ENCODE data around the gene MAD1L1.

MAD1L1 gene

DNA sequence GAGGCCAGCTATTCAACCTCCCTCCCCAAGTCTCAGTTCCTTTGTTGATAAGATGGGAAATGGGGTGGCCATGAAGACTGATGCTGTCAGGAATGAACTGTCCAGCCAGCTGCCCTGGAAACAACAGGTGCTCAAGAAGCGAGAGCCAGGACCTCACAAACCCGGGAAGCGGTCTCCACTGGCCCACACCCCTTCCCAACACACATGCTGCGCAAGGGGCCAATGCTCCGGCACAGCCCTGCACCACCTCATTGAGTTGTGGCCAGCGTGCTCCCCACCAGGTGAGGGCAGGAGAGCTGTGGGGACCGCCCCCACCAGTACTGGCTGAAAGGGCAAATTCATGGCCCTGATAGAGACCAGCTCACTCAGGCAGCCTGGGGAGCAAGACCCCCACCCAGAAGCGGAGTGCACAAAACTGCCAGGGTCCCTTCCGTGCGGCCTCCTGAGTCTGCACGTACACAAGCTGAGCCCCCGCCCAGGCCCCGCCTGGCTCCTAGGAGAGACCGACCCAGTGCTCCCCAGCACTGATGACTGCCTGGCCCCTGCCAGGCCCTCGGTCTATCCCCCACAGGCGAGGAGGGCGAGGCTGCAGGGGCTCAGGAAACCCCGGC is 216.6 kb downstream of the MAD1L1 start:
- DNase-seq (ENCODE audit: low spot score in 2 of 2): no peak
- no peaks in the 10 kb centered on the region for H3K4me1 ChIP-seq
- no peaks in the 10 kb centered on the region for H3K27me3 ChIP-seq (ENCODE audit: low read depth)
- no peaks in the 10 kb centered on the region for H3K9me3 ChIP-seq
- 0 out of 2 replicates have a peak, but pooled peaks cover 3% of the 10 kb centered on the region for H3K36me3 ChIP-seq (replicated peaks)
- H3K4me3 ChIP-seq: no peak overlapping the region
- in situ Hi-C loops (cut with MboI; ENCODE audit: low sequenced_read_pairs): no loop called here

GRCh38 chr7:2015251-2015871 is 217.4 kb downstream of the MAD1L1 start:
- Histone ChIP-seq H3K4me1 (no peaks in the 10 kb centered on the region), H3K36me3 (replicated peaks) (0 out of 2 replicates have a peak, but pooled peaks cover 3% of the 10 kb centered on the region), H3K4me3 (no peak overlapping the region), H3K27me3 (ENCODE audit: low read depth) (no peaks in the 10 kb centered on the region), H3K9me3 (no peaks in the 10 kb centered on the region)
- in situ Hi-C loops (cut with MboI; ENCODE audit: low sequenced_read_pairs): no loop called here
- no peak for DNase-seq (ENCODE audit: low spot score in 2 of 2)

- in situ Hi-C loops (cut with MboI; ENCODE audit: low sequenced_read_pairs): no loop called here
- H3K27me3 ChIP-seq (ENCODE audit: low read depth): no peaks in the 10 kb centered on the region
- H3K36me3 ChIP-seq (replicated peaks): 0 out of 2 replicates have a peak, but pooled peaks cover 3% of the 10 kb centered on the region
- no peaks in the 10 kb centered on the region for H3K4me1 ChIP-seq
- no peak for DNase-seq (ENCODE audit: low spot score in 2 of 2)
- H3K9me3 ChIP-seq: no peaks in the 10 kb centered on the region
- H3K4me3 ChIP-seq: no peak overlapping the region
Observed at GRCh38 chr7:2014391-2015241, 218.1 kb downstream of the MAD1L1 start.

DNA sequence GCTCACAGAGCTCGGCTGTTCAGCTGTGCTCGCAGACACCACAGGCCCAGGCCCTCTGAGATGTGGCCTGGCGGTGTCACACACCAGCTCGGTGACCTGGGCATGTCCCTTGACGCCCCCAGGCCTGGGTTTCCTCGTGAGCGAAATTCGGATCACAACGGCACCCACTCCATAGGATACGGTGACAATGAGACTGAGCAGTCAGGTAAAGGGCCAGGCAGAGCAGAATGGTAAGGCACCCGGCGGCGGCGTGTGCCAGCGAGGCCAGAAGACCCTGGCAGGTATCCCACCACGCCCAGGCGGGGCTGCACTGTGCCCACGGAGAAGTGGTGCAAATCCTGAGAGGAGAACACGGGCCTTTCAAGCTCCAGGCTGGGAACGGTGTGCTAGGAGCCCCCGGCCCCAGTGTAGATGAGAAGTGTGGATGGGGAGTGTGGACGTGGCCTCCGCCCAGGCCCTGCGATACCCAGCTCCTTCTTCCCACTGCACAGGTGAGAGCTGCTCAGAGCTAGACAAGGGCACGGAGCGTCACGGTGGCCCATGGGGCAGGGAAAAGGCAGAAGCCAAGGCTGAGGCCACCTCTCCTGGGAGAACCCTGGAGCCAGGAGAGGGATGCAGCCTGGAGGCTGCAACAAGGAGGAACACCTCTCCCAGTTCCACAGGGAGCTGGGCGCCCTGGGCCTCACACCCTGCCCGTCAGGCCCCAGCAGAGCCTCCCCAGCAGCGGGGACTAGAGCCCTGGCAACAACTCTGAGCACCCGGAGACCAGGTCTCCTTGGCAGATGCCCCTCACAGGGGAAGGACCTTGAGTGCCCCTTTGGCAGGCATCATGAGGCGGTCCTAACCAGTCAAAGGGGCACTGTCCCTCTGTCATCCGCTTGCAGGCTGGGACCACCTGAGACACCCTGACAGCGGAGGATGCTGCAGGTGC is 219.1 kb downstream of the MAD1L1 start:
- Histone ChIP-seq H3K36me3 (replicated peaks) (0 out of 2 replicates have a peak, but pooled peaks cover 3% of the 10 kb centered on the region), H3K4me3 (no peak overlapping the region)
- in situ Hi-C loops (cut with MboI; ENCODE audit: low sequenced_read_pairs): no loop called here

DNA sequence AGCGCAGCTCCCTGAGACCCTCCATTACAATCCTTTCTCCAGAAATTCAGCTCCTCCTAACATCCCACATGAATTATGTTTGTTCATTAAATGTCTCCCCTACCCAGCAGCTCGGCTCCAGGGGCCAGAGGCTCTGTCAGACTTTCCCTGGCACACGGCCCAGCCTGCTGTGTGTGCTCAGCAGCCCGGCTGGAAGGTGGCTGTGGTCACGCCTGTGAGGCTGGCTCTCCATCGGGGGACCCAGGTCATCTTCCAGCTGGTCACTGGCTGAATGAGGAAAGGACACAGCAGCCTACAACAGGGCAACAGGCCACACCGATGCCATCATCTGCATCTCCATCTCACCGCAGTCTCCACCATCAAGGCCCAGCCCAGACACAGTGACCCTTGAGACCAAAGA is 219.8 kb downstream of the MAD1L1 start:
- no peaks in the 10 kb centered on the region for H3K4me1 ChIP-seq
- in situ Hi-C loops (cut with MboI; ENCODE audit: low sequenced_read_pairs): no loop called here
- H3K36me3 ChIP-seq (replicated peaks): 0 out of 2 replicates have a peak, but pooled peaks cover 3% of the 10 kb centered on the region
- no peak for DNase-seq (ENCODE audit: low spot score in 2 of 2)
- no peaks in the 10 kb centered on the region for H3K9me3 ChIP-seq
- H3K27me3 ChIP-seq (ENCODE audit: low read depth): no peaks in the 10 kb centered on the region
- H3K4me3 ChIP-seq: no peak overlapping the region

More for the DNA sequence above, 219.1 kb downstream of the MAD1L1 start:
- H3K9me3 ChIP-seq: no peaks in the 10 kb centered on the region
- DNase-seq (ENCODE audit: low spot score in 2 of 2): no peak
- H3K27me3 ChIP-seq (ENCODE audit: low read depth): no peaks in the 10 kb centered on the region
- H3K4me1 ChIP-seq: no peaks in the 10 kb centered on the region

GRCh38 chr7:2012044-2012900 is 220.5 kb downstream of the MAD1L1 start:
- in situ Hi-C loops (cut with MboI; ENCODE audit: low sequenced_read_pairs): no loop called here
- no peak overlapping the region for H3K4me3 ChIP-seq
- H3K27me3 ChIP-seq (ENCODE audit: low read depth): no peaks in the 10 kb centered on the region
- DNase-seq (ENCODE audit: low spot score in 2 of 2): no peak
- no peaks in the 10 kb centered on the region for H3K4me1 ChIP-seq
- no peaks in the 10 kb centered on the region for H3K9me3 ChIP-seq
- 0 out of 2 replicates have a peak, but pooled peaks cover 3% of the 10 kb centered on the region for H3K36me3 ChIP-seq (replicated peaks)

DNA sequence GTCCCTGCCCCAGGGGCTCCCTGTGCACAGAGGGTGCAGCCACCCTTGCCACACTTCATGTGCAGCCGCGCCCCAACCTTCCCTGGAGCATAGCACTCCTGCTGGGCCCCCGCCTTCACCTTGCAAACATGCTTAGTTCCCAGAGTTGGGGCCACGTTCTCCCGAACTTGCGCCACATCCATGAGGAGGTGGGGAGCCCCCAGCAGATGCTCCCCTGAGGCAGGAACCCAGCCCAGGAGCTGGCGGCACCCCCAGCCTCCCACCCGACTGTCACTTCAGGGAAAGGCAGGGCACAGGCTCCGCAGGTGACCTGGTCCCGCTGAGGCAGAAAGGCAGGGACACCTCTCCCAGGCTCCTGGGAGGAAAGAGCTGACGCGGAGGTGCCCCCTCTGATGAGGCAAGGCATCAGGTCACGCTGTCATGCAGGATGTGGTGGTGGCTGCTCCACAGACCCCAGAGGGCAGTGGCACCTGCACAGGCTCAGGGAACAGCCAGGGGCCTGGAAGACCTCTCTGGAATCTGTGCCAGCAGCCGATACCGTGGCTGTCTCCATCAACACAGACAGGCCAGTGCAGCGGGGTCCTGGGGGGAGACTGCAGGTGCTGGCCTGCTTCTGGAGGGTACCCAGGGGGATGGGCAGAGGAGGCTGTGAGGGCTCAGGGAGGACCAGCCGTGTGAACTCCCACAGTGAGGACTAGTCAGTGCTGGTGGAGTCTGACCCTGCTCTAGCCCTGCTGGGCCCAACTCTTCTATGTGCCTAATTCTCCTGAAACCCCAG is 221.3 kb downstream of the MAD1L1 start:
- H3K9me3 ChIP-seq: no peaks in the 10 kb centered on the region
- DNase-seq (ENCODE audit: low spot score in 2 of 2): no peak
- in situ Hi-C loops (cut with MboI; ENCODE audit: low sequenced_read_pairs): no loop called here
- H3K27me3 ChIP-seq (ENCODE audit: low read depth): no peaks in the 10 kb centered on the region
- H3K4me3 ChIP-seq: no peak overlapping the region
- H3K4me1 ChIP-seq: no peaks in the 10 kb centered on the region
- 0 out of 2 replicates have a peak, but pooled peaks cover 3% of the 10 kb centered on the region for H3K36me3 ChIP-seq (replicated peaks)

DNA sequence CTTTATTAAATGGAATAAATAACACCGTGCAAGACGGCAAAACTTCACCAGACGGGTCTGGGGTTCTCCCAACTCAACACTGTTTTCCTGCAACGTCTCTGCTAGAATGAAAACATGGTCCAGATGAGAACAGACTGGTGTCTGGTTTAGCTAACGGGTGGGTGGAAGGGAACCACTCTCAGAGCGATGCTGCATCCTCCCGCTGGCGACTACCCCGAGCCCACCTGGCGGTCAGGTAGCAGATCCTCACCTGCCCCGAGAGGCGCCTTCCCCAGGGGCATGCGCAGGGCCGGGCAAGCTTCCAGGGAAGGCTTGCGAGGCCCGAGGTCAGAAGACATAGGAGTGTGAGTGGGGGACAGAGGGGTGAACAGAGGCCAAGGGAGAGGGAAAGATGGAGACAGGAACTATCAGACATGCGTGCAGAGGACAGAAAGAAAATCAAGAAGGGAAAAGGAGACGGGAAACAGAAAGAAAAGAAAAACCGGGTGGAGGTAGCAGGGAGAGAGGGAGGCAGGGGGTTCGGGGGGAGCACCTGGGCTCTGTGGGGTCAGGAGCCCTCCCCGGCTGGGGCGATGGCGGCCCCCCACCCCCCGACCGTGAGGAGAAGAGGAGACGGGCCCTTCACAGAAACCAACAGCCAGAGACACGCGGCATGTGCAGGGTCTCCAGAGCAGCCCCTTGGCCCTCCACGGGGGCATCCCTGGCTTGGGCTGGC is 222.0 kb downstream of the MAD1L1 start:
- no peaks in the 10 kb centered on the region for H3K9me3 ChIP-seq
- no peaks in the 10 kb centered on the region for H3K27me3 ChIP-seq (ENCODE audit: low read depth)
- in situ Hi-C loops (cut with MboI; ENCODE audit: low sequenced_read_pairs): no loop called here
- H3K4me1 ChIP-seq: no peaks in the 10 kb centered on the region
- 0 out of 2 replicates have a peak, but pooled peaks cover 3% of the 10 kb centered on the region for H3K36me3 ChIP-seq (replicated peaks)
- DNase-seq (ENCODE audit: low spot score in 2 of 2): no peak
- no peak overlapping the region for H3K4me3 ChIP-seq

GRCh38 chr7:2010101-2010500 is 222.6 kb downstream of the MAD1L1 start:
- Histone ChIP-seq H3K9me3 (no peaks in the 10 kb centered on the region), H3K36me3 (replicated peaks) (0 out of 2 replicates have a peak, but pooled peaks cover 3% of the 10 kb centered on the region), H3K4me1 (no peaks in the 10 kb centered on the region), H3K4me3 (no peak overlapping the region), H3K27me3 (ENCODE audit: low read depth) (no peaks in the 10 kb centered on the region)
- no peak for DNase-seq (ENCODE audit: low spot score in 2 of 2)
- in situ Hi-C loops (cut with MboI; ENCODE audit: low sequenced_read_pairs): no loop called here

DNA sequence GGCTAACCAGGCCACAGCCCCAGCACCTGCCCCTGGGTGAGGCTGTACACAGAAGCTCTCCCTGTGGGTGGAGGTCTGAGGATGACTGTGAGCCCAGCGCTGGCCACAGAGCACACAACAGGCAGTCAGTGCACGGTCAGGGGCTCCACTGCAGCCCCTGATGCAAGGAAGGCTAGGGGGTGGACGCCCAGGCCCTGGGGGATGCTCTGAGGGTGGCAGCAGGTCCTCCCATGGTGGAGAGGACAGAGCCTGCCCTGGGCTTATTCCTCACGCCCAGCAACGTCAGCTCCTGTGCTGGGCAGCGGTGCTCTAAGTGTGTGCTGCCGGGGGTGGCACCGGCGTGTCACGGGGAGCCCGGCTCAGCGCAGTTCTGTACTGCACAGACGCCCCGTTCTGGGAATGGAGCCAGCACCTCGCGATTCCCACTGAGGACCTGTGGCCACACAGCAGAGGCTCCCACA is 223.2 kb downstream of the MAD1L1 start:
- Histone ChIP-seq H3K4me1 (no peaks in the 10 kb centered on the region), H3K27me3 (ENCODE audit: low read depth) (no peaks in the 10 kb centered on the region), H3K36me3 (replicated peaks) (0 out of 2 replicates have a peak, but pooled peaks cover 3% of the 10 kb centered on the region), H3K9me3 (no peaks in the 10 kb centered on the region), H3K4me3 (no peak overlapping the region)
- no peak for DNase-seq (ENCODE audit: low spot score in 2 of 2)
- in situ Hi-C loops (cut with MboI; ENCODE audit: low sequenced_read_pairs): no loop called here

DNA sequence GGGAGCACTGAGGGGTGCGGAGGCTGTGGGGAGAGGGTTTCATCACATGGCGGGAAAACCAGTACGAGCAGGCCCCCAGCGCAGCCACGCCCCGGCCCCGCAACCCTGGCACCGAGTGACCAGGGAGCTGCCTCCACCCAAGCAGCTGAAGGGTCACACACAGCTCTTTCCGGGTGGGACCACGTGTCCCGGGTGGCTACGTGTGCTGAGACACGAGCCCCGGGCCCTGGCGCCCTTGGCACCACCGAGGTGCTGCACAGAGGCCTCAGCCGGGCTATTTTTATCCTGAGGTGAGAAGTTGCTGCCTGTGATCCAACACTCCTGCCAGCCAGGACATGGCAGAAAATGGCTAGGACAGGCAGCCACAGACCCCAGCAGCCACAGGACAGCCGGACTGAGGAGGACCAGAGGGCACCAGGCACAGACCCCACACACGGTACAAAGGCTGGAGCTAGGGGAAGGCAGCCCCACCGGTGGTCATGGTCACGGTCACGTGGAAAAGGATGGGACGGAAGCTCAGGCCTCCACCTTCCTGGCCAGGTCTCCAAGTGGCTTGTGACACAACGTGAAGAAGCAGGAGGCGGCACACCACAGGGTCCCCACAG is 223.7 kb downstream of the MAD1L1 start:
- H3K4me3 ChIP-seq: no peak overlapping the region
- 0 out of 2 replicates have a peak, but pooled peaks cover 3% of the 10 kb centered on the region for H3K36me3 ChIP-seq (replicated peaks)
- in situ Hi-C loops (cut with MboI; ENCODE audit: low sequenced_read_pairs): no loop called here
- H3K4me1 ChIP-seq: no peaks in the 10 kb centered on the region
- no peaks in the 10 kb centered on the region for H3K27me3 ChIP-seq (ENCODE audit: low read depth)
- DNase-seq (ENCODE audit: low spot score in 2 of 2): no peak
- H3K9me3 ChIP-seq: no peaks in the 10 kb centered on the region
